ENCODE data around the gene AIG1.

The AIG1 gene

GRCh38 chr6:143370812-143371370, 310.2 kb downstream of the AIG1 start:
- H3K4me1 Mint-ChIP-seq: peaks cover 3 to 5% of the 10 kb centered on the region in 2 donors
- H3K4me3 Mint-ChIP-seq: no peak overlapping the region
- H3K36me3 Mint-ChIP-seq: peaks cover 0 to 1% of the 10 kb centered on the region in 2 donors
- ATAC-seq (replicated peaks) (no peak), DNase-seq (no peak)
- no peak overlapping the region for H3K27ac Mint-ChIP-seq
- H3K9me3 Mint-ChIP-seq: no peaks in the 10 kb centered on the region
- H3K27me3 Mint-ChIP-seq: peaks cover 0 to 4% of the 10 kb centered on the region in 2 donors

GRCh38 chr6:143372199-143372882, 311.7 kb downstream of the AIG1 start:
- ATAC-seq (replicated peaks) (no peak), DNase-seq (no peak)
- Mint-ChIP-seq H3K27me3 (peaks cover 4 to 5% of the 10 kb centered on the region in 2 donors), H3K27ac (no peak overlapping the region), H3K4me3 (no peak overlapping the region), H3K4me1 (peaks cover 4 to 5% of the 10 kb centered on the region in 2 donors), H3K9me3 (peaks cover under 1 to 4% of the 10 kb centered on the region in 2 donors), H3K36me3 (peaks cover 0 to 1% of the 10 kb centered on the region in 2 donors)

DNA sequence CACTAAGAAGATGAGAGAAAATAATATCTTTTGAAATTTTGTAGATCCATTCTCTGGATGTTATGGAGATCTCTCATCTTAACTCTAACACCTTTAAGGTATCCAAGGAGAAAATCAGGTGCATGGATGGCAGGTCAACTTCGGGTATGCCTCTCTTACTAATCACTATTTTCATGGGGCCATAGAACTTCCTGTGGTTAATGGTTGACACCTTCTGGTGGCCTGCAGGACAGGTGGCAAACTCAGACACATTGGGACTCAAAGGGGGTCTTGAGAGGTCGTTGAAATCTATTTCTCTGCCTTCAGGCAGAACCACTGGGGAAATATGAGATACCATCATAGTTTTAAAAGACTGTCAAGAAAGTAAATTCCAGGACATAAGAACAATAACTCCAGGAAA, 313.3 kb downstream of the AIG1 start:
- H3K27ac Mint-ChIP-seq: no peak overlapping the region
- peaks cover 8 to 10% of the 10 kb centered on the region in 2 donors for H3K9me3 Mint-ChIP-seq
- H3K4me1 Mint-ChIP-seq: peaks cover 1 to 5% of the 10 kb centered on the region in 2 donors
- no peak for ATAC-seq (replicated peaks)
- DNase-seq: no peak
- peaks cover 11 to 14% of the 10 kb centered on the region in 2 donors for H3K27me3 Mint-ChIP-seq
- H3K36me3 Mint-ChIP-seq: peaks cover 1 to 3% of the 10 kb centered on the region in 2 donors
- H3K4me3 Mint-ChIP-seq: no peak overlapping the region

DNA sequence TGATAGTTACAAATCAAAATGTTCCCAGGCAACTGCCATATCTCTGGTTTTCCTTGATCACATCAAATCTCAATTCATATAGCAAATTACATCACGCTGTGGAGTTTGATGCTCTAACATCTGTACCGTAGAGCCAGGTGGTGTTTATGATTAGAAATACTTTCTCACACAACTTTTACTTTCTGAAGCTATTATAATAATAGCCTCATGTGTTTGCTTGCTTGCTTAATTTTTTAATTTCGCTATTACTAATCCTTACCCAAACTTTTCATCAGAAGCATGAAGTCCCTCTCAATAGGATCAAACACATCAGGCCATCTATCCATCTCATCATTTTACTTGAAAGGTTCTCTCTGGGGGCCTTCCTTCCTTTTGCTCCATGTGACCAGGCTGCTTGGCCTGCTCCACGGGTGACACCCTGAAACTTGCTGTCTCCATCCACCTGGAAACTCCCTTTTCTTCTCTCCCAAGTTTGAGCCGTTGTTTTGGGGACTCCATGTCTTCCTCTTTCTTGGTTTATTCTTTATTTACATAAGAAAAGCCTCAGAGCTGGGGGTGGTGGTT, 314.4 kb downstream of the AIG1 start:
- H3K27me3 Mint-ChIP-seq: peaks cover 17 to 19% of the 10 kb centered on the region in 2 donors
- no peak for ATAC-seq (replicated peaks)
- DNase-seq: no peak
- H3K9me3 Mint-ChIP-seq: peaks cover 8 to 10% of the 10 kb centered on the region in 2 donors
- peaks cover 1 to 3% of the 10 kb centered on the region in 2 donors for H3K36me3 Mint-ChIP-seq
- peaks cover 1 to 5% of the 10 kb centered on the region in 2 donors for H3K4me1 Mint-ChIP-seq
- H3K4me3 Mint-ChIP-seq: no peak overlapping the region
- no peak overlapping the region for H3K27ac Mint-ChIP-seq

DNA sequence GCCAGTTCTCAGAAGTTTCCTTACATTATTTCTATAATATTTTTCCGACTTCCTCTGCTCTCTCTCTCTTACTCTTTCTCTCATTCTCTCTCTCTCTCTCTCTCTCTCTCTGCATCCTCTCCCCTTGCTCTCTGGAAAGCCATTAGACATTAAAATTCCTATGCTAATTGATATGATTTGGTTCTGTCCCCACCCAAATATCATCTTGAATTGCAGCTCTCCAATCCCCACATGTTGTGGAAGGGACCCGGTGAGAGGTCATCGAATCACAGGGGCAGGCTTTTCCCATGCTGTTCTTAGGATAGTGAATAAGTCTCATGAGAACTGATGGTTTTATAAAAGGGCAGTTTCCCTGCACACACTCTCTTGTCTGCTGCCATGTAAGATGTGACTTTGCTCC, 315.7 kb downstream of the AIG1 start:
- peaks cover 1 to 3% of the 10 kb centered on the region in 2 donors for H3K36me3 Mint-ChIP-seq
- peaks cover 17 to 25% of the 10 kb centered on the region in 2 donors for H3K27me3 Mint-ChIP-seq
- H3K9me3 Mint-ChIP-seq: peaks cover 8 to 10% of the 10 kb centered on the region in 2 donors
- no peak overlapping the region for H3K27ac Mint-ChIP-seq
- ATAC-seq (replicated peaks) (no peak), DNase-seq (no peak)
- H3K4me3 Mint-ChIP-seq: no peak overlapping the region
- H3K4me1 Mint-ChIP-seq: peaks cover 1 to 5% of the 10 kb centered on the region in 2 donors

DNA sequence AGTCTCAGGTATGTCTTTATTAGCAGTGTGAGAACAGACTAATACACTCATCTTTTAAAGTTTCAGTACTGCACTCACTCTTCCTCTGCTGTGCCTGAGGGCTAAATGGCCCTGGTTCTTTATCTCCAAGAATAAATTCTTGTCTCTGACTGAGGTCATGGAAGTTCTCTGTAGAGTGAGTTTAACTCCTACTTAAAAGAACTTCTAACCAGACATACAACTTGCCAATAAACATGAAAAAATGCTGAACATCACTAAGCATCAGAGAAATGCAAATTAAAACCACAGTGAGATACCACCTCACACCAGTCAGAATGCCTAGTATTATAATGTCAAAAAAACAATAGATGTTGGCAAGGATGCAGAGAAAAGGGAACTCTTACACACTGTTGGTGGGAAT, 316.2 kb downstream of the AIG1 start:
- ATAC-seq (replicated peaks): no peak
- Mint-ChIP-seq H3K9me3 (peaks cover 10 to 13% of the 10 kb centered on the region in 2 donors), H3K4me3 (no peak overlapping the region), H3K27ac (no peak overlapping the region), H3K27me3 (peaks cover 22 to 29% of the 10 kb centered on the region in 2 donors), H3K4me1 (peaks cover 1 to 5% of the 10 kb centered on the region in 2 donors), H3K36me3 (peaks cover 1 to 3% of the 10 kb centered on the region in 2 donors)
- DNase-seq: no peak

DNA sequence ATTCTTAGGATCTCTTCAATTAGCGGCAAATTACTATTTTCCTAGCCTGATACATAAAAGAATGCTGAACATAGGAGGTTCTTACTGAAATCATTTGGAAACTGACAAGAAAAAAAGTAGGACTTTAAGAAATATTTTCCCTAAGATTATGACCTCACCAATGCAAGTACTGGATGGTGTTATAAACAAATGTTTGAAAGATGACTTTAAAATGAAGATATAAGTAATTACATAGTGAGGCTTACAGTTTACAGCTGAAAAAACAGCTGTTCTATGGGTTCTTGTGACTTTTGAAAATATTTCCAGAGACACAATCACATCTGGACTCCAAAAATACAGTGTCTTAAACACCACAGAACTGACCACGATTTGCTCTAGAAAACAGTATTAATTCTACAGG, 324.9 kb downstream of the AIG1 start:
- H3K4me3 Mint-ChIP-seq: no peak overlapping the region
- ATAC-seq (replicated peaks) (no peak), DNase-seq (no peak)
- peaks cover 7 to 14% of the 10 kb centered on the region in 2 donors for H3K27me3 Mint-ChIP-seq
- peaks cover 4 to 6% of the 10 kb centered on the region in 2 donors for H3K9me3 Mint-ChIP-seq
- H3K4me1 Mint-ChIP-seq: no peaks in the 10 kb centered on the region
- no peak overlapping the region for H3K27ac Mint-ChIP-seq
- no peaks in the 10 kb centered on the region for H3K36me3 Mint-ChIP-seq

GRCh38 chr6:143390278-143390677, 329.6 kb downstream of the AIG1 start:
- Mint-ChIP-seq H3K9me3 (no peaks in the 10 kb centered on the region), H3K4me1 (no peaks in the 10 kb centered on the region), H3K4me3 (no peak overlapping the region), H3K27me3 (no peaks in the 10 kb centered on the region), H3K27ac (no peak overlapping the region), H3K36me3 (no peaks in the 10 kb centered on the region)
- ATAC-seq (replicated peaks) (peak in 1 of 2 donors; percentile 56), DNase-seq (no peak)
